Upper lobe of left lung (tissue), 6 donors: ENCODE measurements around the gene GPR180. TPM values are rescaled to one million over a fixed set of nuclear protein-coding genes. Genes with fewer than 3 reads are reported as not detected.
"Not testable (repeated sequence)": the region's sequence is repeated elsewhere in the genome, so short reads cannot be mapped to it uniquely, and the experiment has no call there.

Experiments
- ATAC-seq, 2 donors: fragments of 200-7000 bp; cut with Tn5 transposase; one replicate each; pipeline ENCODE4 v1.9.1; 2022; ENCODE audit warnings: mild to moderate bottlenecking in 2 of 2, moderate library complexity in 2 of 2; ENCODE audit not compliant: low FRiP score in 2 of 2
- DNase-seq, 2 donors: peaks; one replicate each; pipeline ENCODE4 v3.0.0-alpha.2; 2019 to 2020
- H3K27ac ChIP-seq, 4 donors: fragments of 200-600 bp; sonication (generic); one replicate each; pipeline ENCODE4 v1.5.1; 2016 to 2019
- H3K27me3 ChIP-seq, 4 donors: fragments of 200-600 bp; sonication (generic); one replicate each; pipeline ENCODE4 v1.5.1; 2017 to 2019
- H3K36me3 ChIP-seq, 4 donors: fragments of 200-600 bp; sonication (generic); one replicate each; pipeline ENCODE4 v1.5.1; 2016 to 2019
- H3K4me1 ChIP-seq, 4 donors: fragments of 200-600 bp; sonication (generic); one replicate each; pipeline ENCODE4 v1.5.1; 2018 to 2019
- H3K4me3 ChIP-seq, 4 donors: fragments of 200-600 bp; sonication (generic); one replicate each; pipeline ENCODE4 v1.5.1; 2017 to 2019; ENCODE audit warnings: mild to moderate bottlenecking in 2 of 4, moderate library complexity in 1 of 4
- H3K9me3 ChIP-seq, 4 donors: fragments of 200-600 bp; sonication (generic); one replicate each; pipeline ENCODE4 v1.5.1; 2018 to 2019
- EP300 ChIP-seq, 4 donors: sonication (generic); formaldehyde crosslinking; IDR thresholded peaks; one replicate each; pipeline ENCODE4 v1.5.1; 2017; ENCODE audit warnings: antibody characterized with exemption in 4 of 4, control low read depth in 2 of 4
- POLR2A ChIP-seq, 4 donors: fragments of 450-650 bp; IDR thresholded peaks; one replicate each; pipeline ENCODE4 v1.5.1; 2016 to 2017; ENCODE audit warnings: antibody characterized with exemption in 4 of 4, mild to moderate bottlenecking in 2 of 4
- POLR2AphosphoS5 ChIP-seq, 2 donors: sonication (generic); formaldehyde crosslinking; IDR thresholded peaks; one replicate each; pipeline ENCODE4 v1.5.1; 2017; ENCODE audit warnings: antibody characterized with exemption in 2 of 2
- WGBS, 2 donors: methylation state at CpG; one replicate each; pipeline ENCODE4 v1.1.5; 2017 to 2018; 5-methylcytosine and 5-hydroxymethylcytosine counted together
- total RNA-seq, 6 donors: library from RNA; depleted of rRNA in 4 of 6; stranded (reverse); fragments of >200 nt in 4 of 6; gene quantifications; one replicate each; pipeline versions ENCODE4 v1.1.0 to v1.2.1, GENCODE V29; 2016 to 2021
- TF ChIP-seq, protein P1 (sequence below), 6 experiments: fragments of 450-650 bp in 4 of 6; fragments of 200-600 bp in 2 of 6; sonication (generic) in 2 of 6; IDR thresholded peaks; one replicate each; pipeline ENCODE4 v1.5.1; 2016 to 2019; ENCODE audit warnings: antibody characterized with exemption in 6 of 6
- donor health status: DM: no; HTN: no; CAD: no; lungs with moderate emphysema.
- donor health status: DM: no; HTN: yes; CAD: no; lungs with severe emphysema.

GPR180 gene
- total RNA-seq, 6 donors from 2014 or later = 1.6 to 12.2 (median 3.3) TPM

DNA sequence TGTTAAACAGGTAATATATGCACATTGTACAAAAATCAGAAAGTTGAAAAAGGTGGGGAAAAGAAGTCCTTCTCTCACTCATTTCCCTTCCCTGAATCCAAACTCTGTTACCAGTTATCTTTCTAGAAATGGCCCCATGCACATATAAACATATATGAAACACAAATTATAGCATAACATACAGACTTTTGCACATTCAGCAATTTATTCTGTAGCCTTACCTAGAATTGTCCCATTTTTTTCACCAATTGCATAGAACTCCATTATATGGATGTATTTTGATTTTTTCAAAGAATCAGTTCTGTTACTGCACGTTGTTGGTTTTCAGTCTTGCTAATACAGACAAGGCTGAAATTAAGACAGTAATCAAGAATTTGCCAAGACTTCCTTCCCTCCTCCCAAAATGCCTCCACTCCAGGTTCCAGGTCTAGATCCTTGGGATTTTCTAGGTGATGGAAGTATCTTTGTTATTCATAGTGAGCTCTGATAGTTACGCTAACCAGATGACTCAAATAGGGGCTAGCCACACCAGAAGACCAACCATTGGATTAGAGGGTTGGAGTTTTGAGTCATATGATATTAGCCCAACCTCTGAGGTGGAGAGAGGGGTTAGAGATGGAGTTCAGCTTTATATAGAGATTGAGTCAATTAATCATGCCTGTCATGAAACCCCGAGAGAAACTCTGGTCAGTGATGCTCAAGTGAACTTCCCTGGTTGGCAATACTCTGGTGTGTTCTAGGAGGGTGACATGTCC, 30.7 kb downstream of the GPR180 start:
- DNase-seq = no peak
- 93 to 100% methylated on average over 3 of the region's 3 CpGs for WGBS, 2 donors

GRCh38 chr13:94636096-94636495, 34.4 kb downstream of the GPR180 start:
- H3K27ac ChIP-seq, H3K27me3 ChIP-seq, ATAC-seq, H3K9me3 ChIP-seq, H3K4me1 ChIP-seq, H3K36me3 ChIP-seq, DNase-seq, H3K4me3 ChIP-seq: not testable (repeated sequence)
- 77 to 81% methylated on average over 5 of the region's 5 CpGs for WGBS, 2 donors

More for the DNA sequence above, 30.7 kb downstream of the GPR180 start:
- Histone ChIP-seq H3K36me3 (peaks cover 0 to 18% (median 0%) of the 10 kb centered on the region in 4 donors), H3K4me1 (no peaks in the 10 kb centered on the region), H3K27me3 (no peaks in the 10 kb centered on the region), H3K27ac (no peak overlapping the region), H3K9me3 (no peaks in the 10 kb centered on the region), H3K4me3 (no peak overlapping the region)
- no peak for ATAC-seq
- TF ChIP-seq EP300 (IDR thresholded peaks at IDR 0.05) (no peak), POLR2AphosphoS5 (IDR thresholded peaks at IDR 0.05) (no peak), POLR2A (IDR thresholded peaks at IDR 0.05) (no peak)
- TF ChIP-seq, protein P1, sequence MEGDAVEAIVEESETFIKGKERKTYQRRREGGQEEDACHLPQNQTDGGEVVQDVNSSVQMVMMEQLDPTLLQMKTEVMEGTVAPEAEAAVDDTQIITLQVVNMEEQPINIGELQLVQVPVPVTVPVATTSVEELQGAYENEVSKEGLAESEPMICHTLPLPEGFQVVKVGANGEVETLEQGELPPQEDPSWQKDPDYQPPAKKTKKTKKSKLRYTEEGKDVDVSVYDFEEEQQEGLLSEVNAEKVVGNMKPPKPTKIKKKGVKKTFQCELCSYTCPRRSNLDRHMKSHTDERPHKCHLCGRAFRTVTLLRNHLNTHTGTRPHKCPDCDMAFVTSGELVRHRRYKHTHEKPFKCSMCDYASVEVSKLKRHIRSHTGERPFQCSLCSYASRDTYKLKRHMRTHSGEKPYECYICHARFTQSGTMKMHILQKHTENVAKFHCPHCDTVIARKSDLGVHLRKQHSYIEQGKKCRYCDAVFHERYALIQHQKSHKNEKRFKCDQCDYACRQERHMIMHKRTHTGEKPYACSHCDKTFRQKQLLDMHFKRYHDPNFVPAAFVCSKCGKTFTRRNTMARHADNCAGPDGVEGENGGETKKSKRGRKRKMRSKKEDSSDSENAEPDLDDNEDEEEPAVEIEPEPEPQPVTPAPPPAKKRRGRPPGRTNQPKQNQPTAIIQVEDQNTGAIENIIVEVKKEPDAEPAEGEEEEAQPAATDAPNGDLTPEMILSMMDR (IDR thresholded peaks at IDR 0.05) = no peak

DNA sequence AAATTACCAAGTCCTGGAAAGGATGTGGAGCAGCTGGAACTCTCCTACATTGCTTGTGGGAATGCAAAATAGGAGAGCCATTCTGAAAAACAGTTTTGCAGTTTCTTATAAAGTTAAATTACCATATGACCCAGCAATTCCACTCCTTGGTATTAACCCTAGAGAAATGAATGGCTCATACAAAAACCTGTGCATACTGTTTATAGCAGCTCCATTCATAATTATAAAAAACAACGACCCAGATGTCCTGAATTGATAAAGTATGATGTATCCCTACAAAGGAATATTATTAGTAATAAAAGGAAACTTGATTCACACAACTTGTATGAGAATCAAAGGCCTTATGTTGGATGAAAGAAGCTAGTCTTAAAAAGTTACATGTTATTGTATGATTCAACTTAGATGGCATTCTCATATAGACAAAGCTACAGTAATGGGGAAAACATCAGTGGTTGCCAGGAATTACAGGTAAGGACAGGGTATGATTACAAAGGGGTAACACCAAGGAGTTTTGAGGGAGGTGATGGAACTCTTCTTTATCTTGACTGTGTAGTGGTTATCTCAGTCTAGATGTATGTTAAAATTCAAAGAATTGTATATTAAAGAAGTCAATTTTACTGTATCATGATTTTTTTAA, 35.4 kb downstream of the GPR180 start:
- Histone ChIP-seq H3K4me3 (no peak overlapping the region), H3K9me3 (no peaks in the 10 kb centered on the region), H3K27me3 (no peaks in the 10 kb centered on the region), H3K27ac (no peak overlapping the region), H3K4me1 (peaks cover 0 to 8% (median 2%) of the 10 kb centered on the region in 4 donors), H3K36me3 (no peaks in the 10 kb centered on the region)
- WGBS, 2 donors = 88 to 96% methylated on average over 1 of the region's 1 CpG
- DNase-seq (no peak), ATAC-seq (no peak)
- TF ChIP-seq POLR2A (IDR thresholded peaks at IDR 0.05) = no peak
- TF ChIP-seq EP300 (IDR thresholded peaks at IDR 0.05) = no peak
- TF ChIP-seq, protein P1 (IDR thresholded peaks at IDR 0.05) = no peak
- no peak for TF ChIP-seq POLR2AphosphoS5 (IDR thresholded peaks at IDR 0.05)

DNA sequence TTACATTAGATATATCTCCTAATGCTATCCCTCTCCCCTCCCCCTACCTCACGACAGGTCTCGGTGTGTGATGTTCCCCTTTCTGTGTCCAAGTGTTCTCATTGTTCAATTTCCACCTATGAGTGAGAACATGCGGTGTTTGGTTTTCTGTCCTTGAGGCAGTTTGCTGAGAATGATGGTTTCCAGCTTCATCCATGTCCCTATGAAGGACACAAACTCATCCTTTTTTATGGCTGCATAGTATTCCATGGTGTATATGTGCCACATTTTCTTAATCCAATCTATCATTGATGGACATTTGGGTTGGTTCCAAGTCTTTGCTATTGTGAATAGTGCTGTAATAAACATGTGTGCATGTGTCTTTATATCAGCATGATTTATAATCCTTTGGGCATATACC, 36.0 kb downstream of the GPR180 start:
- not testable (repeated sequence) for H3K4me1 ChIP-seq, H3K36me3 ChIP-seq, H3K4me3 ChIP-seq, ATAC-seq, DNase-seq, H3K27ac ChIP-seq, H3K27me3 ChIP-seq, H3K9me3 ChIP-seq
- WGBS, 2 donors = 96 to 97% methylated on average over 3 of the region's 3 CpGs

DNA sequence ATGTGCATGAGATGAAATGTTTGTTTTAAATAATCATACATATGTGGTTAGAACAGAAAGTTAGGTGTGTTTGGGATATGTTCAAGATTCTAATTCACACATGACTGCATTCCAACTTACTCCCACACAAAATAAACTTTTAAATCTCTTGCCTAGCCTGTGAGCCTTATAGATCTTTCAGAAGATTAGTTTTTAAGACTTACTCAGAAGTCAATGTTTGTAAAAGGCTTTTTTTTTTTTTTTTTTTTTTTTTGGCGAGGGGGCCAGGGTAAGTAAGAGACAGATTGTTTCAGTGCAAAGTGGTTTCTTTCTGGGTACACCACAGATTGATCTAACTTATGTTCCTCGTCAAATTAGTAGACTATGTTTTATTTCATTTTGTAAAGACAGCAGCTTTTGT, 39.1 kb downstream of the GPR180 start:
- TF ChIP-seq POLR2A (IDR thresholded peaks at IDR 0.05) (no peak), POLR2AphosphoS5 (IDR thresholded peaks at IDR 0.05) (no peak), EP300 (IDR thresholded peaks at IDR 0.05) (no peak)
- TF ChIP-seq, protein P1 (IDR thresholded peaks at IDR 0.05) = no peak
- H3K4me1 ChIP-seq = peaks cover 0 to 8% (median 4%) of the 10 kb centered on the region in 4 donors
- no peaks in the 10 kb centered on the region for H3K9me3 ChIP-seq
- H3K4me3 ChIP-seq = no peak overlapping the region
- WGBS, 2 donors = 55 to 67% methylated on average over 2 of the region's 2 CpGs
- no peak for DNase-seq
- no peaks in the 10 kb centered on the region for H3K27me3 ChIP-seq
- H3K27ac ChIP-seq = no peak overlapping the region
- no peak for ATAC-seq
- no peaks in the 10 kb centered on the region for H3K36me3 ChIP-seq
